ENCODE data around the gene LIG1. TPM values are rescaled to one million over a fixed set of nuclear protein-coding genes. Genes with fewer than 3 reads are reported as not detected.

The LIG1 gene
- total RNA-seq, 1 experiment from 2014 or later = 50.1 TPM

- peak; percentile 81 for DNase-seq
- no peak overlapping the region for H2AFZ ChIP-seq (ENCODE audit: low read length)
- peaks cover 26% of the 10 kb centered on the region for H3K36me3 ChIP-seq (ENCODE audit: insufficient read depth, low read length)
- H3K9me2 ChIP-seq (replicated peaks; ENCODE audit: insufficient read depth, low read length) = no peaks in the 10 kb centered on the region
- no peak overlapping the region for H3K4me3 ChIP-seq (ENCODE audit: low read length)
- peaks cover 6% of the 10 kb centered on the region; the same call in 1 of the 2 replicates for H3K79me2 ChIP-seq (ENCODE audit: low read length)
- no peak overlapping the region for H3K4me2 ChIP-seq (ENCODE audit: low read depth, low read length, poor library complexity, severe bottlenecking)
- peak overlapping the region; percentile 79 for H3K27ac ChIP-seq (ENCODE audit: low read length)
- H3K27me3 ChIP-seq (ENCODE audit: low read length) = no peaks in the 10 kb centered on the region
- H3K9me3 ChIP-seq (ENCODE audit: low read length) = peaks cover 4% of the 10 kb centered on the region; the same call in 1 of the 2 replicates
- peaks cover 64% of the 10 kb centered on the region for H3K4me1 ChIP-seq (ENCODE audit: low read length)
- H3K9ac ChIP-seq (ENCODE audit: low read length) = no peak overlapping the region
- H4K20me1 ChIP-seq (ENCODE audit: insufficient read depth, low read depth, low read length) = no peaks in the 10 kb centered on the region
These were observed 20.2 kb upstream of the LIG1 start for GRCh38 chr19:48190288-48190884.

DNA sequence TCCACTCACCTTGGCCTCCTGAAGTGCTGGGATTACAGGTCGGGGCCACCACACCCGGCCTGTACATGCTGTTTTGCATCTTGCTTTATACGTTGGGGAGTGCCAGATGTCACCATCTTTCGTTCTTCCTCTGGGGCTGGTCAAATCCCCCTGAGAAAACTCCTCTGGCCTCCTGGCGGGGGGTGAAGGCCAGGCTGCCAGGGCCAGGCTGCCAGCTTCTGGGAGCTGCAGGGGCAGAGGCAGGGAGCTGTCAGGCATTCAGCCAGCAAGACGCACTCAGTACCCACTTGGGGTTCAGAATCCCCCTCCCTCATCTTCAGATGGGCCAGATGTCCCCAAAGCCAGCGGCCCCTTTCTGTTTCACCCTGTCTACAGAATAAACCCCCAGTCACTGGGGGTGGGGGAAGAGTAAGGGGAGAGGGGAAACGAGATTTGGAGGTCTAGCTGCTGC, 16.4 kb upstream of the LIG1 start:
- H2AFZ ChIP-seq (ENCODE audit: low read length) = no peak overlapping the region

DNA sequence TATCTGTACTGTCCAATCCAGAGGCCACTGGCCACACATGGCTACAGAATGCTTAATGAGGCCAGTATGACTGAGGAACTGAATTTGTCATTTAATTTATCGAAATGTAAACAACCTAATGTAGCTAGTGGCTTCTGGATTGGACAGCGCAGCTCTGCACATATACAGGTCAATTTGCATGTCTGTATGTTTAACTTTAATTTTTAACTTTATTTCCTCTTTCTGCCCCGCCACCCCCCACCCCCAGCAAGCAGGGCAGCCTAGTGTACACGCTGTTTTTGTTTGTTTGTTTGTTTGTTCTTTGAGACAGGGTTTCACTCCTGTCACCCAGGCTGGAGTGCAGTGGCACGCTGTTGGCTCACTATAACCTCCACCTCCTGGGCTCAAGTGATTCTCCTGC, 15.9 kb upstream of the LIG1 start:
- Histone ChIP-seq H3K9ac (ENCODE audit: low read length) (peak overlapping the region; percentile 59), H3K4me2 (ENCODE audit: low read depth, low read length, poor library complexity, severe bottlenecking) (peak overlapping the region; percentile 71), H4K20me1 (ENCODE audit: insufficient read depth, low read depth, low read length) (no peaks in the 10 kb centered on the region), H3K4me3 (ENCODE audit: low read length) (peak overlapping the region; percentile 25), H3K27ac (ENCODE audit: low read length) (peak overlapping the region; percentile 100), H3K9me3 (ENCODE audit: low read length) (peaks cover 12% of the 10 kb centered on the region; the same call in 1 of the 2 replicates), H3K36me3 (ENCODE audit: insufficient read depth, low read length) (peaks cover 39% of the 10 kb centered on the region), H3K9me2 (replicated peaks; ENCODE audit: insufficient read depth, low read length) (no peaks in the 10 kb centered on the region), H3K27me3 (ENCODE audit: low read length) (no peaks in the 10 kb centered on the region), H3K79me2 (ENCODE audit: low read length) (no peaks in the 10 kb centered on the region), H3K4me1 (ENCODE audit: low read length) (peaks cover 65% of the 10 kb centered on the region), H2AFZ (ENCODE audit: low read length) (no peak overlapping the region)
- DNase-seq = peak; percentile 82

More for the DNA sequence above, 16.4 kb upstream of the LIG1 start:
- H3K9ac ChIP-seq (ENCODE audit: low read length) = peak overlapping the region; percentile 73
- H4K20me1 ChIP-seq (ENCODE audit: insufficient read depth, low read depth, low read length) = no peaks in the 10 kb centered on the region
- H3K4me1 ChIP-seq (ENCODE audit: low read length) = peaks cover 67% of the 10 kb centered on the region
- H3K27me3 ChIP-seq (ENCODE audit: low read length) = no peaks in the 10 kb centered on the region
- H3K36me3 ChIP-seq (ENCODE audit: insufficient read depth, low read length) = peaks cover 35% of the 10 kb centered on the region
- peak overlapping the region; percentile 47 for H3K4me3 ChIP-seq (ENCODE audit: low read length)
- DNase-seq = peak; percentile 97
- no peaks in the 10 kb centered on the region for H3K9me2 ChIP-seq (replicated peaks; ENCODE audit: insufficient read depth, low read length)
- H3K79me2 ChIP-seq (ENCODE audit: low read length) = peaks cover 2% of the 10 kb centered on the region; the same call in 1 of the 2 replicates
- peak overlapping the region; percentile 71 for H3K4me2 ChIP-seq (ENCODE audit: low read depth, low read length, poor library complexity, severe bottlenecking)
- peaks cover 7% of the 10 kb centered on the region; the same call in 1 of the 2 replicates for H3K9me3 ChIP-seq (ENCODE audit: low read length)
- H3K27ac ChIP-seq (ENCODE audit: low read length) = peak overlapping the region; percentile 100

DNA sequence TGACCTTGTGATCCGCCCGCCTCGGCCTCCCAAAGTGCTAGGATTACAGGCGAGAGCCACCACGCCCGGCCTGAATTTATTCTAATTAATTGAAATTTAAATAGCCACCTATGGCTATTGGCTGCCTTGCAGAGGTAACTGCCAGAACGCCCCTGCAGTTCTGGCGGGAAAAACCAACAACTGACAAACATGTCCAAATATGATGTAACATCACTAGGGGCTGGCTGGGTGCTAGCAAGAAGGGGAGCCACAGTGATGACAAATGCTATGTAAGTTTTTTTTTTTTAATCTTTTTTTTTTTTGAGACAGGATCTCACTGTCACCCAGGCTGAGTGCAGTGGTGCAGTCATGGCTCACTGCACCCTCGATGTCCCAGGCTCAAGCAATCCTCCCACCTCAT, 13.2 kb upstream of the LIG1 start:
- H3K27me3 ChIP-seq (ENCODE audit: low read length) = no peaks in the 10 kb centered on the region
- H3K4me1 ChIP-seq (ENCODE audit: low read length) = peaks cover 53% of the 10 kb centered on the region
- peak; percentile 71 for DNase-seq
- H3K9me2 ChIP-seq (replicated peaks; ENCODE audit: insufficient read depth, low read length) = no peaks in the 10 kb centered on the region
- H3K9me3 ChIP-seq (ENCODE audit: low read length) = peaks cover 9% of the 10 kb centered on the region; the same call in 1 of the 2 replicates
- 0 out of 2 replicates have a peak overlapping the region, but pooled peaks have one; percentile 16 for H3K9ac ChIP-seq (ENCODE audit: low read length)
- H3K36me3 ChIP-seq (ENCODE audit: insufficient read depth, low read length) = peaks cover 29% of the 10 kb centered on the region
- no peaks in the 10 kb centered on the region for H4K20me1 ChIP-seq (ENCODE audit: insufficient read depth, low read depth, low read length)
- no peaks in the 10 kb centered on the region for H3K79me2 ChIP-seq (ENCODE audit: low read length)
- peak overlapping the region; percentile 15 for H3K4me2 ChIP-seq (ENCODE audit: low read depth, low read length, poor library complexity, severe bottlenecking)
- H2AFZ ChIP-seq (ENCODE audit: low read length) = no peak overlapping the region
- H3K27ac ChIP-seq (ENCODE audit: low read length) = peak overlapping the region; percentile 100
- H3K4me3 ChIP-seq (ENCODE audit: low read length) = no peak overlapping the region

GRCh38 chr19:48182434-48182833, 12.3 kb upstream of the LIG1 start:
- no peak for DNase-seq
- Histone ChIP-seq H3K27ac (ENCODE audit: low read length) (no peak overlapping the region), H3K36me3 (ENCODE audit: insufficient read depth, low read length) (peaks cover 26% of the 10 kb centered on the region), H3K27me3 (ENCODE audit: low read length) (no peaks in the 10 kb centered on the region), H3K9me3 (ENCODE audit: low read length) (peaks cover 9% of the 10 kb centered on the region; the same call in 1 of the 2 replicates), H2AFZ (ENCODE audit: low read length) (no peak overlapping the region), H4K20me1 (ENCODE audit: insufficient read depth, low read depth, low read length) (no peaks in the 10 kb centered on the region), H3K4me2 (ENCODE audit: low read depth, low read length, poor library complexity, severe bottlenecking) (no peak overlapping the region), H3K9ac (ENCODE audit: low read length) (no peak overlapping the region), H3K9me2 (replicated peaks; ENCODE audit: insufficient read depth, low read length) (no peaks in the 10 kb centered on the region), H3K4me1 (ENCODE audit: low read length) (peaks cover 50% of the 10 kb centered on the region), H3K4me3 (ENCODE audit: low read length) (no peak overlapping the region), H3K79me2 (ENCODE audit: low read length) (no peaks in the 10 kb centered on the region)

GRCh38 chr19:48181505-48181904, 11.4 kb upstream of the LIG1 start:
- H3K79me2 ChIP-seq (ENCODE audit: low read length) = no peaks in the 10 kb centered on the region
- H3K27me3 ChIP-seq (ENCODE audit: low read length) = no peaks in the 10 kb centered on the region

GRCh38 chr19:48176226-48176625, 6.1 kb upstream of the LIG1 start:
- no peaks in the 10 kb centered on the region for H3K9me2 ChIP-seq (replicated peaks; ENCODE audit: insufficient read depth, low read length)
- peaks cover 21% of the 10 kb centered on the region for H3K36me3 ChIP-seq (ENCODE audit: insufficient read depth, low read length)
- no peak overlapping the region for H2AFZ ChIP-seq (ENCODE audit: low read length)
- peaks cover 16% of the 10 kb centered on the region for H3K79me2 ChIP-seq (ENCODE audit: low read length)
- H3K4me2 ChIP-seq (ENCODE audit: low read depth, low read length, poor library complexity, severe bottlenecking) = no peak overlapping the region
- no peak overlapping the region for H3K4me3 ChIP-seq (ENCODE audit: low read length)
- H4K20me1 ChIP-seq (ENCODE audit: insufficient read depth, low read depth, low read length) = no peaks in the 10 kb centered on the region
- no peaks in the 10 kb centered on the region for H3K27me3 ChIP-seq (ENCODE audit: low read length)
- no peak for DNase-seq
- H3K4me1 ChIP-seq (ENCODE audit: low read length) = peaks cover 17% of the 10 kb centered on the region
- no peak overlapping the region for H3K9ac ChIP-seq (ENCODE audit: low read length)
- H3K27ac ChIP-seq (ENCODE audit: low read length) = no peak overlapping the region
- peaks cover 3% of the 10 kb centered on the region; the same call in 1 of the 2 replicates for H3K9me3 ChIP-seq (ENCODE audit: low read length)

More at GRCh38 chr19:48181505-48181904, 11.4 kb upstream of the LIG1 start:
- no peaks in the 10 kb centered on the region for H4K20me1 ChIP-seq (ENCODE audit: insufficient read depth, low read depth, low read length)
- H3K36me3 ChIP-seq (ENCODE audit: insufficient read depth, low read length) = peaks cover 26% of the 10 kb centered on the region
- no peak for DNase-seq
- H3K4me2 ChIP-seq (ENCODE audit: low read depth, low read length, poor library complexity, severe bottlenecking) = no peak overlapping the region
- H3K9ac ChIP-seq (ENCODE audit: low read length) = no peak overlapping the region
- no peak overlapping the region for H3K4me3 ChIP-seq (ENCODE audit: low read length)
- H3K4me1 ChIP-seq (ENCODE audit: low read length) = peaks cover 44% of the 10 kb centered on the region
- peaks cover 9% of the 10 kb centered on the region; the same call in 1 of the 2 replicates for H3K9me3 ChIP-seq (ENCODE audit: low read length)
- H3K27ac ChIP-seq (ENCODE audit: low read length) = no peak overlapping the region
- H3K9me2 ChIP-seq (replicated peaks; ENCODE audit: insufficient read depth, low read length) = no peaks in the 10 kb centered on the region
- H2AFZ ChIP-seq (ENCODE audit: low read length) = no peak overlapping the region

DNA sequence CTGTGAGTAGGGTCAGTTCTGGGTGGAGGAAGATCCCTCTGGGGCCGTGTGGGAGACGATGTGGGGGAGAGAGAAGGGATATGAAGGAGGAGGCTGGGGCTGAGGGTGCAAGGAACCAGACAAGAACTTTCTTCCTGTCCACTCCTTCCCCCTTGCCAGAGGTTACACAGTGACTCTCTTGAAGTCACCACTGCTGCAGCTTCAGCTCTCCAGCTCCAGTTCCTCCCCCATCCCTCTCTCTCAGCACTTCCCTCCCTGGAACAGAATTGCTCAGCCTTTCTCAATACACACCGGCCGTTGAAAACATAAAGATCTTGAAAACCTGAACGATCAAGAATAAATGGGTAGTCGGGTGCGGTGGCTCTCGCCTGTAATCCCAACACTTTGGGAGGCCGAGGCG, 5.4 kb upstream of the LIG1 start:
- Histone ChIP-seq H3K4me2 (ENCODE audit: low read depth, low read length, poor library complexity, severe bottlenecking) (no peak overlapping the region), H3K4me3 (ENCODE audit: low read length) (no peak overlapping the region), H3K36me3 (ENCODE audit: insufficient read depth, low read length) (peaks cover 18% of the 10 kb centered on the region), H3K27me3 (ENCODE audit: low read length) (no peaks in the 10 kb centered on the region), H2AFZ (ENCODE audit: low read length) (no peak overlapping the region), H3K9me2 (replicated peaks; ENCODE audit: insufficient read depth, low read length) (no peaks in the 10 kb centered on the region), H3K9me3 (ENCODE audit: low read length) (no peaks in the 10 kb centered on the region), H3K79me2 (ENCODE audit: low read length) (peaks cover 22% of the 10 kb centered on the region), H3K27ac (ENCODE audit: low read length) (no peak overlapping the region), H3K4me1 (ENCODE audit: low read length) (peaks cover 22% of the 10 kb centered on the region), H3K9ac (ENCODE audit: low read length) (no peak overlapping the region), H4K20me1 (ENCODE audit: insufficient read depth, low read depth, low read length) (no peaks in the 10 kb centered on the region)
- DNase-seq = no peak
